ENCODE results near the gene TSC1.

The TSC1 gene

GRCh38 chr9:132885720-132886333, 58.6 kb downstream of the TSC1 start:
- Histone ChIP-seq H3K36me3 (no peaks in the 10 kb centered on the region), H3K4me2 (peak overlapping the region; percentile 92), H3K4me1 (peaks cover 90% of the 10 kb centered on the region), H3K27ac (peak overlapping the region; percentile 66), H3K9ac (peak overlapping the region; percentile 8; the same call in 1 of the 2 replicates), H4K20me1 (no peaks in the 10 kb centered on the region), H3K9me3 (no peaks in the 10 kb centered on the region), H3K4me3 (no peak overlapping the region), H3K27me3 (no peaks in the 10 kb centered on the region)
- no peak for TF ChIP-seq Cebpa-rat (IDR thresholded peaks at IDR 0.05)

- Histone ChIP-seq H3K4me2 (no peak overlapping the region), H3K4me3 (no peak overlapping the region), H3K27ac (0 out of 2 replicates have a peak overlapping the region, but pooled peaks have one; percentile 53), H3K9me3 (no peaks in the 10 kb centered on the region), H3K9ac (no peak overlapping the region), H3K27me3 (no peaks in the 10 kb centered on the region), H3K36me3 (no peaks in the 10 kb centered on the region), H4K20me1 (no peaks in the 10 kb centered on the region), H3K4me1 (peaks cover 88% of the 10 kb centered on the region)
- TF ChIP-seq Cebpa-rat (IDR thresholded peaks at IDR 0.05): no peak
Observed at GRCh38 chr9:132883349-132884294, 60.8 kb downstream of the TSC1 start.

DNA sequence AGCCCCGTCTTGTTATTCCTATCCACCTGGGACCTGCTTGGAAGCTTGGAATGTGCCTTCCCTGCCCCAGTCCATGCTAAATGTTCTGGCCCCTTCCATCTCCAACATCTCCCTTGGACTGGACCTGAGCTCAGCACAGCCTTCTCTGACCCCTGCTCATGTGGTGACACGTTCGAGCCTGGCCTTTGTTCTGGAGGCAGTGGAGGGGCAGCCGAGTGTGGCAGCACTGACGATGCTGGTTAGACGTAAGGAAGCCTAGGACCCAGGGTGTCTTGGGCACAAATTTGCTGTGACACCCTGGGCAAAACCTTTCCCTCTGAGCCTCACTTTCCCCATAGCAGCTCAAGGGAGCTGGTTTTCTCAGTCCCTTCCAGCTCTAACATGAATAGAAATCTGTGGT, 61.8 kb downstream of the TSC1 start:
- no peaks in the 10 kb centered on the region for H4K20me1 ChIP-seq
- H3K4me3 ChIP-seq: no peak overlapping the region
- H3K4me2 ChIP-seq: peak overlapping the region; percentile 15
- H3K36me3 ChIP-seq: no peaks in the 10 kb centered on the region
- no peak for TF ChIP-seq Cebpa-rat (IDR thresholded peaks at IDR 0.05)
- H3K9ac ChIP-seq: no peak overlapping the region
- no peaks in the 10 kb centered on the region for H3K9me3 ChIP-seq
- peak overlapping the region; percentile 53; the same call in 1 of the 2 replicates for H3K27ac ChIP-seq
- H3K4me1 ChIP-seq: peaks cover 81% of the 10 kb centered on the region
- H3K27me3 ChIP-seq: no peaks in the 10 kb centered on the region

- no peak overlapping the region for H3K9ac ChIP-seq
Observed at GRCh38 chr9:132881826-132882225, 62.6 kb downstream of the TSC1 start.

GRCh38 chr9:132880324-132880661, 64.1 kb downstream of the TSC1 start:
- H3K9me3 ChIP-seq: no peaks in the 10 kb centered on the region
- no peak overlapping the region for H3K27ac ChIP-seq
- H3K36me3 ChIP-seq: no peaks in the 10 kb centered on the region
- no peak overlapping the region; the same call in 1 of the 2 replicates for H3K4me2 ChIP-seq
- H3K9ac ChIP-seq: no peak overlapping the region
- H4K20me1 ChIP-seq: no peaks in the 10 kb centered on the region
- no peaks in the 10 kb centered on the region for H3K27me3 ChIP-seq
- H3K4me1 ChIP-seq: peaks cover 62% of the 10 kb centered on the region
- H3K4me3 ChIP-seq: no peak overlapping the region
- no peak for TF ChIP-seq Cebpa-rat (IDR thresholded peaks at IDR 0.05)

More at GRCh38 chr9:132881826-132882225, 62.6 kb downstream of the TSC1 start:
- no peaks in the 10 kb centered on the region for H3K27me3 ChIP-seq
- H3K4me3 ChIP-seq: no peak overlapping the region
- H4K20me1 ChIP-seq: no peaks in the 10 kb centered on the region
- H3K36me3 ChIP-seq: no peaks in the 10 kb centered on the region
- no peaks in the 10 kb centered on the region for H3K9me3 ChIP-seq
- H3K27ac ChIP-seq: peak overlapping the region; percentile 53; the same call in 1 of the 2 replicates
- peak overlapping the region; percentile 15; the same call in 1 of the 2 replicates for H3K4me2 ChIP-seq
- peaks cover 77% of the 10 kb centered on the region for H3K4me1 ChIP-seq
- no peak for TF ChIP-seq Cebpa-rat (IDR thresholded peaks at IDR 0.05)

DNA sequence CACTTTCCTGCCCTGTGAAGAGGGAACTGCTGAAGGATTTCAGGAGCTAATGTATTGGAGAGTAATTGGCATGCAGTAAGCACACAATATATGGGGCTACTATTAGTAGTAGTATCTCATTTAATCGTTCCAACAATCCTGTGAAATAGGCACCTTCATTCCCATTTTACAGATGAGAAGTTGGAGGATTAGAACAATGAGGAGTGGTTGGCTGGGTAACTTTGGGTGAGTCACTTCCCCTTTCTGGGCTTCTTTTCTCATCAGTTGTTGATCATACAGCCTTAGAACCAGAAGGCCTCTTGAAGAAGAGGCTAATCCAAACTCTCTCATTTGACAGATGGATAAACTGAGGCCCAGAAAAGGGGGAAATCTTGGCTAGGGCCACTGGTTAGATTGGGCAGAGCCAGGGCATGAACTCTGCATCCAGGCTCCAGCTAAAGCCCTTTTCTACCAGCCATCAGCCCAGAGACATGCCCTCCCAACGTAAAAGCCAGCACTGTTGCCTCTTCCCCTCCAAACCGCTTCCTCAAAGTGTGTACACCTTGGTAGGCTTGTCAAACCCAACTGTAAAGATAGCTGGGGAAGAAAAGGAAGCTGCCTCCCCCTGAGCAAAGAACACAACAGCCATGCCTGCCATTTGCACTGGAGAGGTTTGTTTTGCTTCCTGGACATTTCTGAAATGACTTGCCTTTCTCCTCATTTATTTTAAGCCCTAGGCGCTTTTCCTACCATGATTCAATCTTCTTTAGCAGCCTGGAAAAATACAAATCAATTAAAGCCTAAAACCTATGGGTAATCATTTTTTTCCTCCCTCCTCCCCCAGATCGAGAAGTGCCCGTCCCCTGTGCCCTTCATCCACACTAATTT, 64.7 kb downstream of the TSC1 start:
- TF ChIP-seq Cebpa-rat (IDR thresholded peaks at IDR 0.05): no peak
- Histone ChIP-seq H3K9ac (peak overlapping the region; percentile 12; the same call in 1 of the 2 replicates), H3K4me3 (no peak overlapping the region), H3K9me3 (no peaks in the 10 kb centered on the region), H3K36me3 (no peaks in the 10 kb centered on the region), H3K4me2 (peak overlapping the region; percentile 96), H3K27me3 (no peaks in the 10 kb centered on the region), H3K27ac (peak overlapping the region; percentile 45; the same call in 1 of the 2 replicates), H3K4me1 (peaks cover 56% of the 10 kb centered on the region), H4K20me1 (no peaks in the 10 kb centered on the region)

GRCh38 chr9:132878695-132879456, 65.5 kb downstream of the TSC1 start, which contains the start of gene SPACA9:
SPACA9 (plus strand) TSS chr9:132878898; CDS start chr9:132883948, 5,050 bp downstream.
- Histone ChIP-seq H3K4me1 (peaks cover 49% of the 10 kb centered on the region), H3K36me3 (no peaks in the 10 kb centered on the region), H3K27ac (peak within 1 kb of the TSS; percentile 77), H3K9me3 (no peaks in the 10 kb centered on the region), H4K20me1 (no peaks in the 10 kb centered on the region), H3K4me2 (peak within 1 kb of the TSS; percentile 96), H3K27me3 (no peaks in the 10 kb centered on the region), H3K4me3 (peak within 1 kb of the TSS; percentile 93), H3K9ac (peak within 1 kb of the TSS; percentile 81)
- TF ChIP-seq Cebpa-rat (IDR thresholded peaks at IDR 0.05): no peak

DNA sequence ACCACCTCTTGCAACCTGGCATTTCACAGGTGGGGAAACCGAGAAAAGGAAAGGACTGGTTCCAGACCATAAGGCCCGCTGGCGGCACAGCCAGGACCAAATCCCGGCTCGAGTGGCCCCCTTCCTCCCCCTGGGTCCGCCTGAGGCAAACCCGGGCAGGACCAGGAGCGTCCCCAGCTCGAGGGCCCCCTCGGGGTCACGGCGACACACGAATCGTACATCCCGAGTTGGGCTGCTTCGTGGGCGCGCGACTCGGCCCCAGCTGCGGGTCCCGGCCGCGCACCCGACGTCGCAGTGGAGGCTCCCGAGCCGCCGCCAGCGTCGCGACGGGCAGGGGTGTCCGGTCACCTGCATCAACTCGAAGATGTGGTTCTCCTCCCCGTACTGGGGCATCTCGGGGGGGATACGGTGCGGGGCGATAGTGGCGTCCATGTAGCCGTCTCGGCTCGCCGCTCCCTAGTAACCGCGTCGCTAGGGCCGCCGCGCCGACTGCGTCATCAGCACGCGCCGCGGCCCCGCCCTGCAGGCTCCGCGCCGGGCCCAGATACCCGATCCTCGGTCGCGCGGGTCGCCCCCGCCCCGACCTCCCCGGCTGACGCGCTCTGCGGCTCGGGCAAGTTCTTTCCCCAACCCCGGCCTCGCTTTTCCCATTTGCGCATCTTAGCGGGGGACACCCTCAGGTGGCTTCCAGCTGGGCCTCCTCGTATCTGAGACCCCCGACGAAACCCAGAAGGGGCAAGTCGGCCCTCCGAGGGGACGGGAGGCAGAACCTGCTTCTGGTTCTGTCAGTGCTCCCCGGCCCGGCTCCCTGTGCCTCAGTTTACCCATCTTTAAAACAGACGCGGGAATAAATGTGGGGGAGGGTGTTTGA, 66.4 kb downstream of the TSC1 start, which contains the start of gene AK8:
TSS of gene AK8 (minus strand) at position 461 of the 871 bp plus-strand sequence. CDS start at position 432, 29 bp downstream.
- H3K27me3 ChIP-seq: no peaks in the 10 kb centered on the region
- H3K9me3 ChIP-seq: no peaks in the 10 kb centered on the region
- peak within 1 kb of the TSS; percentile 96 for H3K4me2 ChIP-seq
- no peaks in the 10 kb centered on the region for H3K36me3 ChIP-seq
- peak within 1 kb of the TSS; percentile 77 for H3K27ac ChIP-seq
- H3K4me1 ChIP-seq: peaks cover 40% of the 10 kb centered on the region
- peak within 1 kb of the TSS; percentile 81 for H3K9ac ChIP-seq
- TF ChIP-seq Cebpa-rat (IDR thresholded peaks at IDR 0.05): no peak
- peak within 1 kb of the TSS; percentile 93 for H3K4me3 ChIP-seq
- no peaks in the 10 kb centered on the region for H4K20me1 ChIP-seq

All from BLaER1 (cell line).